ENCODE results near the gene ACTC1.

ACTC1 gene

DNA sequence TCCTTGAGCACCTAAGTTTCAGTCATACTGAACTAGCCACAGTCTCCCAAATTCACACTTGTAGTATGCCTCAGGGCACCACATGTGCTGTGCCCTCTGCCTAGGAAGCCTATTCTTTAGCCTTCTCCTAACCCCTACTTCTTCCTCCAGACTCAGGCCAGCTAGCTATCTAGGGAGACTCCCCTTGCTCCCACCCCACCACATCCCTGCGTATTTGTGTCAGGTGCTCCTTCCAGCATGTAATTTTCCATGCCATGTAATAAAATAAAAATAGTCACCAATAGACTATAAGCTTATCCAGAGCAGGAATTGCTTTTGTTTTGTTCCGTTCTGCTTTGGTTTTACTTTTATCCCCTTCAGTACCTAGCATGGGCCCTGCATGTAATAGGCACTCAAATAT is 25.6 kb downstream of the ACTC1 start:
- CTCF ChIA-PET, result no interaction called here
- POLR2A ChIA-PET, result no interaction called here
- no peak for DNase-seq (ENCODE audit: extremely low spot score)
- TF ChIP-seq SUZ12 (IDR thresholded peaks at IDR 0.05), result no peak
- TF ChIP-seq SP1 (IDR thresholded peaks at IDR 0.05), result no peak
- TF ChIP-seq ELF4 (IDR thresholded peaks at IDR 0.05), result no peak
- no peak for TF ChIP-seq BHLHE40 (IDR thresholded peaks at IDR 0.05; ENCODE audit: borderline replicate concordance)
- TF ChIP-seq ARNT (IDR thresholded peaks at IDR 0.05), result no peak
- no peak for TF ChIP-seq NFRKB (IDR thresholded peaks at IDR 0.05)
- no peak for TF ChIP-seq L3MBTL2 (conservative IDR thresholded peaks at IDR 0.05)
- no peak for TF ChIP-seq FOXM1 (IDR thresholded peaks at IDR 0.05; ENCODE audit: borderline replicate concordance)
- no peak for TF ChIP-seq CTBP1 (IDR thresholded peaks at IDR 0.05; ENCODE audit: borderline replicate concordance)
- TF ChIP-seq HDGF (IDR thresholded peaks at IDR 0.05; ENCODE audit: borderline replicate concordance), result no peak
- TF ChIP-seq, protein P1, sequence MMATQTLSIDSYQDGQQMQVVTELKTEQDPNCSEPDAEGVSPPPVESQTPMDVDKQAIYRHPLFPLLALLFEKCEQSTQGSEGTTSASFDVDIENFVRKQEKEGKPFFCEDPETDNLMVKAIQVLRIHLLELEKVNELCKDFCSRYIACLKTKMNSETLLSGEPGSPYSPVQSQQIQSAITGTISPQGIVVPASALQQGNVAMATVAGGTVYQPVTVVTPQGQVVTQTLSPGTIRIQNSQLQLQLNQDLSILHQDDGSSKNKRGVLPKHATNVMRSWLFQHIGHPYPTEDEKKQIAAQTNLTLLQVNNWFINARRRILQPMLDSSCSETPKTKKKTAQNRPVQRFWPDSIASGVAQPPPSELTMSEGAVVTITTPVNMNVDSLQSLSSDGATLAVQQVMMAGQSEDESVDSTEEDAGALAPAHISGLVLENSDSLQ (IDR thresholded peaks at IDR 0.05), result no peak
- no peak for TF ChIP-seq TARDBP (IDR thresholded peaks at IDR 0.05)
- no peak for TF ChIP-seq ZNF384 (IDR thresholded peaks at IDR 0.05)
- no peak for TF ChIP-seq FOXA1 (IDR thresholded peaks at IDR 0.05)
- no peak for TF ChIP-seq FOXK2 (IDR thresholded peaks at IDR 0.05)
- TF ChIP-seq LEF1 (IDR thresholded peaks at IDR 0.05; ENCODE audit: borderline replicate concordance), result no peak

- ChIA-PET POLR2A (no interaction called here), CTCF (no interaction called here)
- DNase-seq (ENCODE audit: extremely low spot score), result no peak
- TF ChIP-seq FOXM1 (IDR thresholded peaks at IDR 0.05; ENCODE audit: borderline replicate concordance), result no peak
- TF ChIP-seq ELF4 (IDR thresholded peaks at IDR 0.05), result no peak
- TF ChIP-seq SUZ12 (IDR thresholded peaks at IDR 0.05), result no peak
- no peak for TF ChIP-seq ARNT (IDR thresholded peaks at IDR 0.05)
- TF ChIP-seq NFRKB (IDR thresholded peaks at IDR 0.05), result no peak
- no peak for TF ChIP-seq LEF1 (IDR thresholded peaks at IDR 0.05; ENCODE audit: borderline replicate concordance)
- TF ChIP-seq FOXK2 (IDR thresholded peaks at IDR 0.05), result no peak
- TF ChIP-seq, protein P1 (IDR thresholded peaks at IDR 0.05), result no peak
- no peak for TF ChIP-seq HDGF (IDR thresholded peaks at IDR 0.05; ENCODE audit: borderline replicate concordance)
- TF ChIP-seq TARDBP (IDR thresholded peaks at IDR 0.05), result no peak
- no peak for TF ChIP-seq L3MBTL2 (conservative IDR thresholded peaks at IDR 0.05)
Measured at GRCh38 chr15:34768530-34768929, 26.8 kb downstream of the ACTC1 start.

DNA sequence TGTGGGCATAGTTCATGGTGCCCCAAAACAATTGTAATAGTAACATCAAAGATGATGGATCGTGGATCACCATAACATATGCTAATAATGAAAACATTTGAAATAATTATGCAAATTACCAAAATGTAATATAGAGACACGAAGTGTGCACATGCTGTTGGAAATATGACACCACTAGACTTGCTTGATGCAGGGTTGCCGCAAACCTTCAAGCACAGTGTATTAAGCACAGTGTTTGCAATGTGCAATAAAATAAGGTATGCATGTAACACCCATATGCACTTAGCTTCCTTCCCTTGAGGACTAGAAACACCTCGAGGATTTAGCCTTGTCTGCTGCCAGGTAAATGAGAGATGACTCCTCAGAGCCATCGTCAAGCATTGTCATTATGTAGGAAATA is 29.6 kb downstream of the ACTC1 start:
- TF ChIP-seq LEF1 (IDR thresholded peaks at IDR 0.05; ENCODE audit: borderline replicate concordance) (no peak), CTBP1 (IDR thresholded peaks at IDR 0.05; ENCODE audit: borderline replicate concordance) (no peak), SUZ12 (IDR thresholded peaks at IDR 0.05) (no peak), NFRKB (IDR thresholded peaks at IDR 0.05) (no peak), HDGF (IDR thresholded peaks at IDR 0.05; ENCODE audit: borderline replicate concordance) (no peak), ARNT (IDR thresholded peaks at IDR 0.05) (no peak), ZNF384 (IDR thresholded peaks at IDR 0.05) (no peak), FOXK2 (IDR thresholded peaks at IDR 0.05) (no peak), TARDBP (IDR thresholded peaks at IDR 0.05) (no peak), FOXA1 (IDR thresholded peaks at IDR 0.05) (no peak), L3MBTL2 (conservative IDR thresholded peaks at IDR 0.05) (no peak), BHLHE40 (IDR thresholded peaks at IDR 0.05; ENCODE audit: borderline replicate concordance) (no peak), SP1 (IDR thresholded peaks at IDR 0.05) (no peak), FOXM1 (IDR thresholded peaks at IDR 0.05; ENCODE audit: borderline replicate concordance) (no peak), ELF4 (IDR thresholded peaks at IDR 0.05) (no peak)
- TF ChIP-seq, protein P1 (IDR thresholded peaks at IDR 0.05), result no peak
- DNase-seq (ENCODE audit: extremely low spot score), result no peak
- POLR2A ChIA-PET, result no interaction called here
- CTCF ChIA-PET, result no interaction called here

DNA sequence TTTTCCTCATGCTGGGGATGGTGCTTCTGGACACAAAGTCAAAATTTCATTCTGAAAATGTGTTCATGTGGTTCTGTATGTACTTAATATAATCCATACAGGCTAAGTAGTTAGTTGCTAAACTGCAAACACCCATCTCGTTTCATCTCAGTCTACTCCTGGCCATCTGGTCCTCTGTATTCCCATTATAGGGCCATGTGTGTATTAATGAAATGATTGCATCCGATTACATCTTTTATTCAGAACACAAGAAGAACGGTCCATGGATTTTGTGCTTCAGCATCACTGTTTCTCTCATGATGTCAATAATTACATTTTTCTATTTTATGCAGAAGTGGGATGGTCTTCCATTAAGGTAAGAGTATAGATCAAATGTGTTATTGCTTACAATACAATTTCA is 34.4 kb downstream of the ACTC1 start:
- ChIA-PET CTCF (no interaction called here), POLR2A (no interaction called here)
- DNase-seq (ENCODE audit: extremely low spot score), result no peak
- TF ChIP-seq LEF1 (IDR thresholded peaks at IDR 0.05; ENCODE audit: borderline replicate concordance), result no peak
- TF ChIP-seq ELF4 (IDR thresholded peaks at IDR 0.05), result no peak
- TF ChIP-seq HDGF (IDR thresholded peaks at IDR 0.05; ENCODE audit: borderline replicate concordance), result no peak
- TF ChIP-seq ZNF384 (IDR thresholded peaks at IDR 0.05), result no peak
- TF ChIP-seq, protein P1 (IDR thresholded peaks at IDR 0.05), result no peak

DNA sequence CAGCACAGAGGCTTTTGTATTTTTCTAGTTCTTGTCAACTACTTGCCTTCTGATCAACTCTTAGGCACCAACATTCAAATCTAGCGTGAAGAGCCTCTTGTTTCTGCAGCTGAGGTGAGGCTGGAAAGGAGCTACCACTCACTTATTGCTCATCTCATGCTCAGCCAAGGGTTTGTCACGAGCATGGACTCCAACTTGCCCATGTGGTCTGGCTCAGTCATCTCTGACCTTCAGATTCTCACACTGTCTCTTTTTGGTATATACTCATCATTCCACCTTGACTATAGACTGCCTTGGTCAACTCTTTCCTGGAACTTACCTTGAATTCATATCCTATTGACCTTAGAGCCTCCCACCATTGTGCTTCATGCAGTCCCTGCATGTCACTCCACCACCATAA is 35.4 kb downstream of the ACTC1 start:
- no peak for TF ChIP-seq SUZ12 (IDR thresholded peaks at IDR 0.05)
- no peak for TF ChIP-seq FOXA1 (IDR thresholded peaks at IDR 0.05)
- TF ChIP-seq CTBP1 (IDR thresholded peaks at IDR 0.05; ENCODE audit: borderline replicate concordance), result no peak
- TF ChIP-seq FOXM1 (IDR thresholded peaks at IDR 0.05; ENCODE audit: borderline replicate concordance), result no peak
- TF ChIP-seq TARDBP (IDR thresholded peaks at IDR 0.05), result no peak
- DNase-seq (ENCODE audit: extremely low spot score), result no peak
- POLR2A ChIA-PET, result no interaction called here
- CTCF ChIA-PET, result no interaction called here

- TF ChIP-seq SP1 (IDR thresholded peaks at IDR 0.05) (no peak), SUZ12 (IDR thresholded peaks at IDR 0.05) (no peak), FOXA1 (IDR thresholded peaks at IDR 0.05) (no peak), ARNT (IDR thresholded peaks at IDR 0.05) (no peak), BHLHE40 (IDR thresholded peaks at IDR 0.05; ENCODE audit: borderline replicate concordance) (no peak), FOXM1 (IDR thresholded peaks at IDR 0.05; ENCODE audit: borderline replicate concordance) (no peak), HDGF (IDR thresholded peaks at IDR 0.05; ENCODE audit: borderline replicate concordance) (no peak), ELF4 (IDR thresholded peaks at IDR 0.05) (no peak)
- no peak for DNase-seq (ENCODE audit: extremely low spot score)
- CTCF ChIA-PET, result no interaction called here
- POLR2A ChIA-PET, result no interaction called here
Measured at GRCh38 chr15:34759347-34759746, 36.0 kb downstream of the ACTC1 start.
